Activated T-cell treated with anti-CD3 and anti-CD28 coated beads for 4 hours (primary cell): ENCODE measurements around the gene SUSD1.

Source experiments
- DNase-seq: peaks from one replicate; pipeline ENCODE4 v3.0.0-alpha.2; 2020

SUSD1 gene

GRCh38 chr9:112007575-112008240 is 167.4 kb downstream of the SUSD1 start:
- no peak for DNase-seq

GRCh38 chr9:112006361-112007020 is 168.6 kb downstream of the SUSD1 start:
- DNase-seq = no peak

GRCh38 chr9:112005939-112006338 is 169.2 kb downstream of the SUSD1 start:
- no peak for DNase-seq

- DNase-seq = no peak
Measured at GRCh38 chr9:112003538-112003937, 171.6 kb downstream of the SUSD1 start.

GRCh38 chr9:112002847-112003457 is 172.1 kb downstream of the SUSD1 start:
- DNase-seq = no peak

GRCh38 chr9:112002131-112002846 is 172.8 kb downstream of the SUSD1 start:
- DNase-seq = no peak

GRCh38 chr9:112000743-112001142 is 174.4 kb downstream of the SUSD1 start:
- no peak for DNase-seq

- DNase-seq = no peak
Measured at GRCh38 chr9:111999319-111999718, 175.8 kb downstream of the SUSD1 start.

- DNase-seq = no peak
Measured at GRCh38 chr9:111997831-111998230, 177.3 kb downstream of the SUSD1 start.

- DNase-seq = no peak
Measured at GRCh38 chr9:111994831-111995458, 180.2 kb downstream of the SUSD1 start.

GRCh38 chr9:111993319-111993718 is 181.8 kb downstream of the SUSD1 start:
- DNase-seq = no peak

- DNase-seq = peak; percentile 14
Measured at GRCh38 chr9:111992523-111992922, 182.6 kb downstream of the SUSD1 start.

GRCh38 chr9:111991179-111991578 is 183.9 kb downstream of the SUSD1 start:
- no peak for DNase-seq
